Measurements from ENCODE around the gene TMEM147.

Gene TMEM147

DNA sequence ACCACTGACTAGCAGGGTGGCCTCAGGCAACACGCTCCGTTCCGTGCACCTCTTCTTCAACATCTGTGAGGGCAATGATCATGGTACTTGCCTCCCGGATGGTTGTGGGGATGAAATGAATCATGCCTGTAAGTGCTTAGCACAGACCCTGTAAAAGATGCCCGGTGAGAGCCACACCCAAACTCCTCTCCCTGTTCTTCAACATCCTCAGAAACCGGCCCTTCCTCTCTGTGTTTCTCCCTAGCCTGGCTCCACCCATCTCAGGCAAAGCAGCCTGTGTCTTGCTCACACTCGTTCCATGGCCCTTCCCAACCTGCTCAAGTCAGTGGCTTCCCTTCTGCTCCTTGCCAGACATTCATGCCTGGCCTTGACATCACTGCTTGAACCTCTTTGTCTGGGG, 26.1 kb upstream of the TMEM147 start:
- no peak for DNase-seq (ENCODE audit: low read depth, low spot score)

DNA sequence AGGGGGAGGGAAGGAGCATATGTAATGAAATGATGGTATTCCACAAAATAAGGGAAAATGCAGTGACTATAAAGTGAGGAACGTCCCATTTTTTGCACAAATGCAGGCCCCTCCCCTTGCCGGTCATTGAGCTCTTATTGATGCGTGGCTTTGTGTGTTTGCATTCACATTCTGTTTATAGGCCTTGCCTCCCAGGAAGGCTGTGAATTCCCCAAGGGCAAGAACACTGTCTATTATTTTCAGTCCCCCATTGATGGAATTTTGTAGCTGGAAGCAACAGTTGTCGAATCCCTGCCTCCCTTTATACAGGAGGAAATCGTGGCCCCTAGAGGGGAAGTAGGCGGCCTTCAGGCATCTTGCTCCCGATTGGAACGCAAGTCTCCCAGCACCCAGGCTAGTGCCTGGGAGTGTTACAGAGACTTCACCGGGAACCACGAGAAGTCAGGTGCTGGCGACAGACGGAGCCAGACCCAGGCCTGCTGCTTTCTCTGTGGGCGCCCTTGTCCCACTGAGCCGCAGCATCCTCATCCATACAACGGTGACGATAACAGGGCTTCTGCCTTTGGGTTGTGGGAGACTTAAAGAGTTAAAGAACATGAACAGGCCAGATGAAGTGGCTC, 24.2 kb upstream of the TMEM147 start:
- no peak for DNase-seq (ENCODE audit: low read depth, low spot score)

DNA sequence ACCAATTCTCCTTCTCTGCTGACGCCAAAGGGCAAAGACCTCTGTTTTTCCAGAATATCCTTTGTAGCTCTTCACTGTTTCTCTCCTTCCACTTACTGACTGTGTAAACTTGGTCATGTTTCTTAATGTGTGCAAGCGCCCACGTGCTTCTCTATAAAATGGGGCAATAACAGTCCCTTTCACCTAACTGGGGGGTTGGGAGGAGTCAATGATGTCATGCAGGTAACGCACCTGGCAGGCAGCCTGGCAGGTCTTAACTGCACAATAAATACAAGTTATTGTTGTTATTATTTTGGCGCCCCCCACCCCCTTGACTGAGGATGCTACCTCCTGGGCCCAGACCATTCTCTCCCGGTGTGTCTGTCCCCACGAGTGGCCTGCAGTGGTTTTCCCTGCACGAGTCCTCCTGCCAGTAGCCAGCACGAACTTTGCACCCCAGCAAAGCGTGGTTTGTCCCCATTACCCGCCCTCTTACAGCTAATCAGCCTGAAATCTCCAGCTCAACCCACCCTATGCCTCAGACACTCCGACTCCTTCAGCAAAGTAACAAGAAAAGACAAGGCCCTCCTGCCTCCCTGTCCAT, 22.6 kb upstream of the TMEM147 start:
- no peak for DNase-seq (ENCODE audit: low read depth, low spot score)

DNA sequence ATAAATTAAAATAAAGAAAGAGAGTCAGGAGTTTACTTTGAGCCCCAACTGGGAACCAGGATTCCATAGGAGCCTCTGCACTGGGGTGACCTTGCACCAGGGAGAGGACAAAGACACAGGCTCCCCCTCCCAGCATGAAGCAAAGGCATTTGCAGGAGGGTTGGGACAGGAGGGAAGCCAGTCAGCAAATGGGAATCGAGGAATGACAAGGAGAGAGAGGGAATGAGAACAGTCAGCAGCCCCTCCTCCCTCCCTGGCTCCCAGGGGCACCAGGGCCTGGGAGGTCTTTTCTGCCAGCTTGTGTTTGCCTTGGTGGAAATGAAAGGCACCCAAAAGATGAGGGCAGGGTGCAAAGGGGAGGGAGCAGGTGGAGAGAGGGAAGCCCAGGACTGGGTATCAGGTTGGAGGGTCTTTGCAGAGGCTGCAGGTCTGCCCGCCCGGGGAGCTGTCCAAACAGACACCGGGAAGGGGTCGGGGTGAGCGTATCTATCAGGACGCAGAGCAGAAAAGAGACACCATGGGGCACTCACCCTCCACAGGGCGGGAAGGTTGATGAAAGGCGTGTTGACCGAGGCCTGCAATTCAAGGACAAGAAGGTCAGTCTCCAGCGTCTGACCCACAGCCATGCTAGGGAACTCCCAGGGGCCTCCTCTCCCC, 21.1 kb upstream of the TMEM147 start:
- no peak for DNase-seq (ENCODE audit: low read depth, low spot score)

DNA sequence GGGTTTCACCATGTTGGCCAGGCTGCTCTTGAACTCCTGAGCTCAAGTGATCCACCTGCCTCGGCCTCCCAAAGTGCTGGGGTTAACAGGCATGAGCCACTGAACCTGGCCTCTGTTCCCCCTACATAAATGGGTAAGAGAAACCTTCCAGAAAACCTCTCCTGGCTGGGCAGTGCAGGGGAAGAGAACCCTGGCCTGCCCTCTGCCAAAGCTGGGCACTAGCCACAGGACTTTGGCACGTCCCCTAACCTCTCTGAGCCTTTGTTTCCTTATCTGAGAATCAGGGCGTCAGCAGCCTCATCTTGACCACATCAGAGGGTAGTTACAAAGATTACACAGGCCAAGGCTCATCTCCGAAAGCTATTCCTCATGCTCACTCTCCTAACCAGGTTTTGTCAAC, 19.6 kb upstream of the TMEM147 start:
- no peak for DNase-seq (ENCODE audit: low read depth, low spot score)

DNA sequence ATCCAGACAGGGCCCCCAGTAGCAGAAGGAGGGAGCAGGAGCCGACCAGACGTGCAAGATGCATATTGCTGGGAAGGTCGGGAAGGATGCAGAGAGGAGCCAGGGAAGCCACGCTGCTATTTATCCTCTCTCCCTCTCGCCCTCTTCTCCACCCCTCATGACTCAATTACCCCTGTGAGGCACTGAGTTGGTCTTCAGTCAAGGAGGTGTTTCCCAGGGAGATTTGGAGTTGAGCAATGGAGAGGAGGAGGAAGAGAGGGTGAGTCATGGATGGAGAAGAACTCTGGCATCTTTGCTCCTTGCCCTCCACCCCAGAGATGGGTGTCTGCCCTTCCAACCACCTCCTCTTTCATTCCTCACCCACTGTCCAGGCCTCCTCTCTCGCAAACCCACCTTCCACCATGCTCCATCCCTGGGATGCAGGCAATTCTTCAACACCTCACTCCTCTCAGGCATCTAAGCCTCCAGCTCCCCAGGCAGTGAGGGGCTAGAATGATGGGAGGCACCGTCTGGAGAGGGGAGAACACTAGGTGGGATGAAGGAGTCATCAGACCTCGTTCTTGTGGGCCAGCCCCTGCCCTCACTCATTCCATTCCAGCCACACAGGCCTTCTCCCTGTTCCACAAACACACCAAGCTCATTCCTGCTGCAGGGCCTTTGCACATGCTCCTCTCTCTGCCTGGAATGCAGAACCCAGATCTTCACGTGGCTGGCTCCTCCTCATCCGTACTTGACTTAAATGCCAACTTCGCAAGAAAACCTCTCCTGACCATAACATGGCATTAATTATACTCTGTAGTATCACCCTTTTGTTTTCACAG, 17.0 kb upstream of the TMEM147 start, which contains the start of gene SBSN:
Gene SBSN (minus strand): TSS at position 94 of the 821 bp plus-strand sequence. CDS start 30 bp downstream, at position 64.
- DNase-seq (ENCODE audit: low read depth, low spot score): no peak

DNA sequence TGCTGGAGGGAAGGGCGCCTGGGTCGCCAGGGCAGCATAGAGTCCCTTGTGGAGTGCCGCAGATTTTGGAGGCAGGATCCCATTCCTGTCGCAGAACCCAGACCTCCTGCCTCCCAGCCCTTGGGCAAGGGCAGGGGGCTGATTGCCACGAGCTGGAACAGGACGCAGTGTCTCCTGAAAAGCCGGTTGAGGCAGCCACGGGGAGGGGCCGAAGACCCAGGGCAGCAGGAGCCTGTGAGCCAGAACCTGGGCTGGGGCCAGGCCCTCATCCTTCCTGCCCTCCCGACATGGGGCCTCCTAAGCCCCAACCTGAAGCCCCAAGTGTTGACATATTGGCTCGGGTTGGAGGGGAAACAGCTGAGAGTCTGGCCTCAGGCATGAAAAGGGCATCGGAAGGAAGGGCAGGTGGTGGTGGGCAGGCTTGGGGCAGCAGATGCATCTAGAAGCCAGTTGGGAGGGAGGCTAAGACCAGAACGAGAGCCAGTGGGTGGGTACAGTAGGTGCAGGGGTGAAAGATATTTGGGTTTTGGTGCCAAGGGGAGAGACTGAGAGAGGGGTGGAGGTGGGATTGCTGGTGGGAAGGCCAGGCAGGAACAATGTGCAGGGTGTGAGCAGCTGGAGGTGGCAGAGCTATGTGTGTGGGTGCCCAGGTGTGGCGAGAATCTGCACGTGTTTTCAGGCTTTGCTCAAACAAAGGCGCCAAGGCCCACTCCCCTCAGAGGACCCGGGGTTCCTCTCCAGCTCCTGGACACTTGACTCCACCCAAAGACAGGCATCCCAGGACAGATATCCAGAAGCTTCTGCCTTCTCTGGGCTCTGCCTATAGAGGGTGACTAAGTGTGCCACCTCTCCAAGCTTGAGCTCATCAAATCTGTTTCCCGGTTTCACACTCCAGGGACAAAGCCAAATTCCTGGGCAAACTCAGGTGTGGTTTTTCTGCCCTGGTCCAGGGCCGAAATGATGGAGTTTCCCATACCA, 15.9 kb upstream of the TMEM147 start:
- DNase-seq (ENCODE audit: low read depth, low spot score): no peak

DNA sequence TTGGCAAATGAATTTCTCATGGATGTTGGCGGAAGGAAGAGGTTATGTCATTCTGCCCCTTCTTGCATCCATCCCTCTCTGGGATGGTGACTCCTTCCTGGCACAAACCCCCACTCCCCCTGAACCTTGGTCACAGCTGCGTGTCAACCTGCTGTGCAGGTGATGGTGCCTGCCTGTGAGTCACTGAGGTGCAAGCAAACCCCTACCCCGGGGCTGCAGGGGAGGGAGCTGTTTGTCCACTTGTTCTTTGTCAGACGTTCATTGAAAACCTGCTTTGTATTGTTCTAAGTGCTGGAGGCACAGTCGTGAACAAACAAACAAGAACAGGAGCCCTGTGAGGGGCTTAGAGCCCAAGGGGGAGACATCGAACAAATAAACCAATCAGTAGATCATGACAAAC, 14.1 kb upstream of the TMEM147 start:
- no peak for DNase-seq (ENCODE audit: low read depth, low spot score)

DNA sequence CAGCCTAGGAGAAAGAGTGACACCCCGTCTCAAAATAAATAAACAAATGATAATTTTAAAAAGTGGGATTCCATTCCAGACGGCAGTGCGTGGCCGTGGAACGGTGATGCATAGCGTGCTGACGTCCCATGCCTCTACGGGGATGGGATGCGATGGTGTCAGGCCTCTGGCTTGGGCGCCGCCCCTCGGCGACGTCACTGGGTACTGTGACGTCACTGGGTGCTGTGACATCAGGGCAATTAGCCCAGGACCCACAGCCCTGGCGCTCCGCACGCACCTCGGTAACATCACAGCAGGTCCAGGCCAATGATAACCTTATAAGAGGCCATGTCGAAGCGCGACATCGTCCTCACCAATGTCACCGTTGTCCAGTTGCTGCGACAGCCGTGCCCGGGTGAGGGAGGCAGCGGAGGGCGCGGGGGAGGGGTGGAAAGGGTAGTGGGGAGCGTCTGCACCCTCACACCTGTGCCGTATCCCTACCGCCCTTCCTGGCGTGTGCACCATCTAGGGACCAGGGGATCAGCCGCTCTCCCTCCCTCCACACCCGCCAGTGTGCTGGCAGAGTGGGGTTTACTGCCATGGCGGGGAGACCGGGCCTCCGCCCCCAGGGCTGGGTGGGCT, 12.1 kb upstream of the TMEM147 start, which contains the start of gene GAPDHS:
Gene GAPDHS (plus strand): TSS at position 256 of the 621 bp plus-strand sequence. CDS start 72 bp downstream, at position 328.
- DNase-seq (ENCODE audit: low read depth, low spot score): no peak

DNA sequence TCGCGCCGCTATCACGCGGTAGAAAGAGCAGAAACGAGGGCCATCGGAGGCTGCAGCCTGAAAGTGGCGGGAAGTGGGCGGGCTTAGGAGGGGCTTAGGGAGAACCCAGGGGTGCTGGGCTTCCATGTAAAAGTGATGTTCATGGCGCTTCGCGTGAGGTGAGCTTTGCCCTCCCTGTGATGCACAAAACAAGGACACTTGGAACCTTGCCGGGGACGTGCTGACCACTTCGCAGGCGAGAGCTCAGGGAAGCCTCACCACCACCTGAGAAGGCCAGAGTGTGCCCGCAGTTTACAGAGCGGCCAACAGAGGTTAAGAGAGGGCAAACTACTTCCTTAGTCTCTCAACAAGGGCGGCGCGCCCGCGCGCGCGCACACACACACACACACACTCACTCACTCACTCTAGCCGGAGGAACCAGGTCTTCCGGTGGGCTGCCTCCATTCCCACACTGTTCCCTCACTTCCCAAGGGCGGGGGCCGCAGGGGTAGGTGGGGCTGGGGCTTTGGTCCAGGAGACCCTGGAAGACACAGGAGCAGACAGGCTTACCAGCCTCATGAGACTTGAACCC, 11.5 kb upstream of the TMEM147 start:
- DNase-seq (ENCODE audit: low read depth, low spot score): no peak

DNA sequence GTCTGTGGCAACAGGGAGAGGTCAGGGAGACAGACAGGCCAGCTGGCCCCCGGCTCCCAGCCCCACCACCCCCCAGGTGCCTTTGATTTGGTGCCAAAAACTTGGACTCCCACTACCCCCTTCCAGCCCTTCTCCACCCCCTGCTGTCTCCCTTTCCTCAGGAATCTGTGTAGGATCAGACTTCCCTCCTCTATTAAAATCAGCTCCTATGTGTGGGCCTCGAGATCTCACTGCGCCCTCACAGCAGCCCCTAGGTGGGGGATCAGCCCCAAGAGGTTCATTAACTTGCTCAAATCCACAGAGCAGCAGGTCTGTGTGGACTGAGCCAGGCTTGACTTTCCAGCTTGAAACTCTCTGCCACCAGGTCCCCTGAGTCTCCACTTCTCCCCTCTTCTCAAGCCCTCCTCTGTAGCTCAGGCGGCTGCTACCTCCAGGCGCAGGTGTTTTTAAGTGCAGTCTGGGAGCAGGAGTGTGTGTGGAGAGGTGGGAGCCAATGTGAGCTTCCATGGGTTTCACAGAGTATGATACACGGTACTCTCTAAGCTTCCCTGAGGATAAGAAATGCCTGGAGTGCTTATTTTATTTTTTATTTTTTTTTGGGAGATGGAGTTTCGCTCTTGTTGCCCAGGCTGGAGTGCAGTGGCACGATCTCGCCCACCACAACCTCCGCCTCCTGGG, 10.5 kb upstream of the TMEM147 start:
- no peak for DNase-seq (ENCODE audit: low read depth, low spot score)

DNA sequence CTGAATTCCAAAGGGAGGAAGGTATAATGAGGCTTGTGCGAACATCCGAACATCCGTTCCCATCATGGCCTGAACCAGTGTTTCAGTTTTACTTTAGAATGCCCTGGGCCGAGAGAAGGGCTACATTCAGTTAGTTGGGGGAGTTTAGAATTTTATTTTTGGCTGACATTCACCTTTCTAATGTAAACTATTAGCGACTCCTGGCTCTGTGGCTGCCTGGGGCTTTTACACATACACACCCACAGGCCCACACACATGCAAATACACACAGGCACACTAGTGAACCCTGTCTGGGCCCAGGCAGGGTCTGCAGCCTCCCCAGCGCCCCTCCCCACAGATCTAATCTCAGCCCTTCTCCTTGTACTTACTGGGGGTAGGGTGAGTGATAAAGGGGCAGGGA, 6.1 kb upstream of the TMEM147 start:
- DNase-seq (ENCODE audit: low read depth, low spot score): no peak

DNA sequence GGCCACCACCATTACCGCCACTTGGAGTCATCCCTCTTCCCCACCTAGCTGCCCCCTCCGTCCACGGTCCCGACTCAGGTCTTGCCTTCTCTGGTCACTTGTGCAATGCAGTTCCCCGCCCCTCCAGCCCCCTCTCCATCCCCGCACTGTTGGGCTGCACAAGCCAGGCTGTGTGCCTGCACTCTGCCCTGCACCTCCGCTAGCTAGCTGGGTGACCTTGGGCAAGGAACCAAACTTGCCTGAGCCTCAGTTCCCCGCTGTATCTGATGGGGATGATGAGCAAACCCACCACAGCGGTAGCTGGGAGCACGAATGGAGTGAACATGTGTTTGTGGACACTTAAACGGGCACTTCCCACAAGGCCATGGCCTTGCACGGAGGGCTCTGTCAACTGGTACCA, 5.6 kb upstream of the TMEM147 start:
- no peak for DNase-seq (ENCODE audit: low read depth, low spot score)

DNA sequence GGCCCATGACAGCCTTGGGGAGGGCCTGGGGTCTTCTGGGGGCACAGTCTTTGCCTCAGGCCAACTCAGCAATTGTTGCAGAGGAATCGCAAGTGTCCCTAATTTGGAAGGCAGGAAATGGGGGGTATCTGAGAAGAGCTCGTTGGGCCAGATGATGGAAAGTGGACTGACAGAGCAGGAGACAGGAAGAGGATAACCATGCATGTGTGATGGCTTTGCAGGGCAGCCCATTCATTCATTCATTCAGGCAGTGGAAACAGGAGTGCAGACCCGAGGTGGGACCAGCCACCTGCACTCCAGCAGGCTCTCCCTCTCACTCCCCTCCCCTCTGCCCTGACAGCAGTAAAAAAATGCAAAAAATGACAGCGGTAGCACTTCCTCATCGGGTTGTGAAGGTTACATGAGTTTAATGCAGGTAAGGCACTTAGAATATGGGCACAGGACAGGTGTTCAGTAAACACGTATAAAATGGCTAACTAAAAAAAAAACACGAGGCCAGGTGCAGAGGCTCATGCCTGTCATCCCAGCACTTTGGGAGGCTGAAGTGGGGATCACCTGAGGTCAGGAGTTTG, 5.0 kb upstream of the TMEM147 start:
- no peak for DNase-seq (ENCODE audit: low read depth, low spot score)

DNA sequence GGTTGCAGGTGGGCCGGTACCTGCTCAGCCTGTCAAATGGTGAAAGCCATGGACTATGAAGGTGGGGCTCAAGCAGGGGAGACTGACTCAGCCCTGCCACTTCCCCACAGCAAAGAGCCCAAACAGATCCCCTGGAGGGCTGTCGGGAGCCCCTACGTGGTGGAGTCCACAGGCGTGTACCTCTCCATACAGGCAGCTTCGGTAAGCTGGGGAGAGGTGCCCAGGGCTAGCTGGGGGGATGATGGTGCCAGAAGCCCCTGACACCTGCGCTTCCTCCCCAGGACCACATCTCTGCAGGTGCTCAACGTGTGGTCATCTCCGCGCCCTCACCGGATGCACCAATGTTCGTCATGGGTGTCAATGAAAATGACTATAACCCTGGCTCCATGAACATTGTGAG, 3.2 kb upstream of the TMEM147 start:
- no peak for DNase-seq (ENCODE audit: low read depth, low spot score)

DNA sequence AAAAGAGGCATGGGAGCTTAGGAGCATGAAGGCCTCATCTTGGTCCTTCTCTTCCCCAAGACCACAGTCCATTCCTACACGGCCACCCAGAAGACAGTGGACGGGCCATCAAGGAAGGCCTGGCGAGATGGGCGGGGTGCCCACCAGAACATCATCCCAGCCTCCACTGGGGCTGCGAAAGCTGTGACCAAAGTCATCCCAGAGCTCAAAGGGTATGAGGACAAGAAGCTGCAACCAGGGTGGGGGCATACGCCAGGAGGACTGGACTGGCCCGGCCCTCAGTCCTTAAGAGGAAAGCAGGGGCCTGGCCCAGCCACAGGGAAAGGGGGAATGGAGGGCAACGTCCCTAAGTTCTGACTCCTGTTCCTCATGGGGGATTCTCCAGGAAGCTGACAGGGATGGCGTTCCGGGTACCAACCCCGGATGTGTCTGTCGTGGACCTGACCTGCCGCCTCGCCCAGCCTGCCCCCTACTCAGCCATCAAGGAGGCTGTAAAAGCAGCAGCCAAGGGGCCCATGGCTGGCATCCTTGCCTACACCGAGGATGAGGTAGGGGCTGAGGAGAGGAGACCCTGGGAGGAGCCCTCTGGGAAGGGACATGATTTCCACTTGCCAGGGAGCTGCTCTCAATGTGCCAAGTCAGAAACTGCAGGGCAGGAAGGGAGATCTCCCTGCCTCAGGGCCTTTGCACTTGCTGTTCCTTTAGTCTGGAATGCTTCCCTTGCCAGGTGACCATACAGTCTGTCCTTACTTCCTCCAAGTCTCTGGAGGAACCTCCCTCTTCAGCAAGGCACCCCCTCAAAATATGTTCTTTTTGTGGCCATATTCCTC, 1.9 kb upstream of the TMEM147 start:
- DNase-seq (ENCODE audit: low read depth, low spot score): no peak

DNA sequence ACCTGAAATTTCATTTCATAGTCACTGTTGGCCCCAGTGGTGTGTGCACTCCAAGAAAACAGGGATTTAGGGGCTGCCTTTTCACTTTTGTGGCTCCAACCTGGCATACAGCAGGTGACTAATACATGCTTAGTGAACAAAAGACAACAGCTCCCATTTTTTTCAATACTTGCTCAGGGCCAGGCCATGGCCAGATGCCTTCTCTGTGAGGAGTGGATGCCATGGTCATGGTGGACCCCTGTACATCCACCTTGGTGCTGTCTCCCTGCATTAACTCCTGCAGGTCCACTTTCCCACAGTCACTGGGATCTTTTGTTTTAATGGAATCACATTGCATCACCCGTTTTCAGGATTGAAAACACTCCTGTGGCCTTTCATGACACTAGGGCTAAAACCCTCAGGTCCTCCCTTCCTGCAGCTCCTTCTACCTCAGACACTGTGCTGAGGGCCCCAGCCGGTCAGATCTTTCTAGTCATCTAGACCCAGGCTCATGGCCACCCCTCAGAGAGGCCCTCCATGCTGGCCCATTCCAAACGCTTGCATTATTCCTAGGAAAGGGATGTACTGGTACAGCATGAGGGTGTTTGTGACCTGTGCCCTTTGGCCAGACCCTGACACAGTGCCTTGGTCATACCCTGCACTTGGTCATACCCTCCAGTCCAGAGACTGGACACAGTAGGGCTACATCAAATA, 1.2 kb upstream of the TMEM147 start:
- DNase-seq (ENCODE audit: low read depth, low spot score): no peak

DNA sequence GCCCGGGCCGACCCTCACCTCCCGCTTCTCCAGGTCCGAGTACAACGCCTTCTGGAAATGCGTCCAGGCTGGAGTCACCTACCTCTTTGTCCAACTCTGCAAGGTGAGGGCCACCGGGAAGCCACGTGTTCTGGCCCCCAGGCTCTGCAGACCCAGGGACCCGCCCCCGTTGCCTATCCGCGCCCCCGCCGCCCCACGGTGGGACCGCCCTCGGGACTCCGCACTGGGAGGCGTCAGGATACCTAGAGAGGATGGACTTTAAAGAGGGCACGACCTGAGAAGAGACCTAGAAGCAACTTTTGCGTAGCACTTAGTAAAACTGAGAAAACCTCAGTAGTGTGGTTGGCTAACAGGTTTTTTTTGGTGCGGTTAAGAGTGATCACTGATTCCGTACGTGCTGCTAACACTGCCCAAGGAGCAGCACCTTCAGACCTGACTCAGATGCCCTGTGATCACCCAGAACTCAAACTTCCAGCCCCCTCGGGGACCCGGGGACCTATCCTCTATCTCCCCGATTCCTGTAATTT, 492 bp downstream of the TMEM147 start:
- peak; percentile 51 for DNase-seq (ENCODE audit: low read depth, low spot score)

All from activated naive CD8-positive, alpha-beta T cell treated with anti-CD3 and anti-CD28 coated beads, Interleukin-2, amount 50 U/mL, for 16 hours (primary cell).